Measurements from ENCODE around the gene IL7R.

The IL7R gene

GRCh38 chr5:35876922-35877321 is 20.2 kb downstream of the IL7R start:
- H3K4me3 ChIP-seq (ENCODE audit: low read depth, low read length), result no peak overlapping the region
- TF ChIP-seq INSM2 (tag by site-specific recombination; IDR thresholded peaks at IDR 0.05) (no peak), ZNF280D (tag by site-specific recombination; IDR thresholded peaks at IDR 0.05) (no peak), KLF7 (tag by site-specific recombination; IDR thresholded peaks at IDR 0.05; ENCODE audit: borderline replicate concordance) (no peak), ZNF658 (tag by site-specific recombination; IDR thresholded peaks at IDR 0.05) (no peak), ZNF169 (tag by site-specific recombination; IDR thresholded peaks at IDR 0.05) (no peak), ZNF621 (tag by site-specific recombination; IDR thresholded peaks at IDR 0.05) (no peak)
- no peak overlapping the region for H3K27ac ChIP-seq (ENCODE audit: extremely low read depth, low read depth, low read length)
- no peaks in the 10 kb centered on the region for H3K9me3 ChIP-seq (ENCODE audit: control insufficient read depth, insufficient read depth, low read depth, low read length)
- ChIA-PET CTCF (no interaction called here), POLR2A (no interaction called here)
- H3K4me1 ChIP-seq (ENCODE audit: control insufficient read depth, insufficient read depth, low read length), result no peaks in the 10 kb centered on the region
- no peaks in the 10 kb centered on the region for H3K36me3 ChIP-seq (ENCODE audit: control insufficient read depth in 2 of 2, insufficient read depth in 1 of 2, low read length in 2 of 2)

- CTCF ChIA-PET, result no interaction called here
- POLR2A ChIA-PET, result no interaction called here
- TF ChIP-seq ZBTB6 (tag by site-specific recombination; IDR thresholded peaks at IDR 0.05) (no peak), ZNF626 (tag by site-specific recombination; IDR thresholded peaks at IDR 0.05) (no peak), ZNF623 (tag by site-specific recombination; IDR thresholded peaks at IDR 0.05) (no peak)
- no peaks in the 10 kb centered on the region for H3K9me3 ChIP-seq (ENCODE audit: control insufficient read depth, insufficient read depth, low read depth, low read length)
- H3K36me3 ChIP-seq (ENCODE audit: control insufficient read depth in 2 of 2, insufficient read depth in 1 of 2, low read length in 2 of 2), result no peaks in the 10 kb centered on the region
- no peaks in the 10 kb centered on the region for H3K4me1 ChIP-seq (ENCODE audit: control insufficient read depth, insufficient read depth, low read length)
- no peak overlapping the region for H3K4me3 ChIP-seq (ENCODE audit: low read depth, low read length)
- H3K27ac ChIP-seq (ENCODE audit: extremely low read depth, low read depth, low read length), result no peak overlapping the region
These were observed 21.0 kb downstream of the IL7R start for GRCh38 chr5:35877655-35878054.

- ChIA-PET POLR2A (no interaction called here), CTCF (interaction anchor here (0.6 kb wide), 1 partner anchor 49 kb away, joined by 3 read pairs; no protein-coding TSS in a partner anchor)
- Histone ChIP-seq H3K9me3 (ENCODE audit: control insufficient read depth, insufficient read depth, low read depth, low read length) (no peaks in the 10 kb centered on the region), H3K36me3 (ENCODE audit: control insufficient read depth in 2 of 2, insufficient read depth in 1 of 2, low read length in 2 of 2) (no peaks in the 10 kb centered on the region), H3K4me1 (ENCODE audit: control insufficient read depth, insufficient read depth, low read length) (no peaks in the 10 kb centered on the region), H3K27ac (ENCODE audit: extremely low read depth, low read depth, low read length) (no peak overlapping the region), H3K4me3 (ENCODE audit: low read depth, low read length) (no peak overlapping the region)
- TF ChIP-seq ZNF558 (tag by site-specific recombination; IDR thresholded peaks at IDR 0.05), result no peak
- TF ChIP-seq ZNF280D (tag by site-specific recombination; IDR thresholded peaks at IDR 0.05), result no peak
- no peak for TF ChIP-seq ZNF302 (tag by site-specific recombination; IDR thresholded peaks at IDR 0.05; ENCODE audit: low read depth)
These were observed 21.4 kb downstream of the IL7R start for GRCh38 chr5:35878079-35878478.

Measured in HEK293 (cell line).